Stimulated activated CD4-positive, alpha-beta T cell treated with anti-CD3 and anti-CD28 coated beads, Interleukin-15, amount 100 ng/mL, for 48 hours (primary cell): Measurements from ENCODE around the gene CNTNAP2.
"Not testable (repeated sequence)": the region's sequence is repeated elsewhere in the genome, so short reads cannot be mapped to it uniquely, and the experiment has no call there.

Experiments used
- DNase-seq, 2 donors: peaks; one replicate each; pipeline ENCODE4 v3.0.0-alpha.2; 2020; ENCODE audit warnings: low read depth in 2 of 2

The CNTNAP2 gene

DNA sequence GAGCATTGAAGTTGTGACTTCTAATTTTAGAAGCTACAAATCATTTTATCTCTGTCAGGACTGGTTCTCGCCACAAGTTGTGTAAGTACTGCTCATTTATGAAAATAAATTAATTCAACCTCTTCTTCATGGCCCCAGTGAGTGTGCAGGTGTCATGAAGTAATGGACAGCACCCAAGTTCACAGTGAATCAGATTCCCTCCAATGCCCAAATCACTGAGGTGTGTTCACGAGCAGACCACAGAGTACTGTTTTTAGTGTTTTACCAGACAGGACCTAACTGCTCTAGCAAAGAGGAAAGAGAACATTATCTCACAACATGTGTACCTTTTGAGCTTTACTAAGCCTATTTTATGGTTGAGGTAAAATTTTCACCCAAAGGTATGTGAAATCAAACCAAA is 980.0 kb downstream of the CNTNAP2 start:
- no peak for DNase-seq

DNA sequence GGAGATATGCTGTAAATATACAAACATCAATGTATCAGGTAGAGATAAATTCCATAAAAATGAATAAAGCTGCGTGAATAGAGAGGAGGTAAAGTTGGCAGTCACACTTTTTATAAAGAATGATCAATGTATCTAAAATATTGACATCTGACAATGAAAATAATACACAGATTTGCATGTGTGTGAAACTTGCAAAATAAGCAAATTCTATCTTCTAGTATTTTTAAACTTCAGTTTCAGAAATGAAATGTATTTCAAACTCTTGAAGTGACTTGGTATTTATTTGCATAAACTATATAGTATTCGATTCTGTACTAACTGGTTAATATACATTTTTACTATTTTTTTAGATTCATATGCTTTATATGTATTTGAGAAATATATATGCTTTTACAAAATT is 986.6 kb downstream of the CNTNAP2 start:
- no peak for DNase-seq

DNA sequence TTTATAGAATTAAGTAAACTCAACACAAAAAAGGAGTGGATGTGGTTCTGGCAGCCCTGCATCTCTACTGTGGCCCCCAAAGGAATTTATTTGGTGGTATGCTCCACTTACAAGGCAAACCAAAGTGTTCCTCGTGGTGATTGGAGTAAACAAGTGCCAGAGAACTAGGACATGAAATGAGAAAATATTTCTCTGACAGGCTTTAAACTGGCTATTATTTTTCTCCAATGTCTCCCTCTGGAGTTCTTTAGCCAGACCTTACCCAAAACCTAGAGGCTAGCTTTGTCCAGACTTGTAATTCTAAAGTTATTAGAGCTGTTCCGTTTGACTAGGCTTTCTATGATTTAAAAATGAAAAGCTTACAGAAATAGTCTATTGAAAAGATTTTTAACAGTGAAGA is 990.1 kb downstream of the CNTNAP2 start:
- no peak for DNase-seq

DNA sequence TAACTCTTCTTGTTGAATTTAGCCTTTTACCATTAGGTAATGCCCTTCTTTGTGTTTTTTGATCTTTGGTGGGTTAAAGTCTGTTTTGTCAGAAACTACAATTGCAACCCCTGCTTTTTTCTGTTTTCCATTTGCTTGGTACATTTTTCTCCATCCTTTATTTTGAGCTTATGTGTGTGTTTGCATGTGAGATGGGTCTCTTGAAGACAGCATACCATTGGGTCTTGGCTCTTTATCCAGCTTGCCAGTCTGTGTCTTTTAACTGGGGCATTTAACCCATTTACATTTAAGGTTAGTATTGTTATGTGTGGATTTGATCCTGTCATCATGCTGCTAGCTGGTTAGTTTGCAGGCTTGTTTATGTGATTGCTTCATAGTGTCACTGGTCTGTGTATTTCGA is 997.9 kb downstream of the CNTNAP2 start:
- DNase-seq = not testable (repeated sequence)

DNA sequence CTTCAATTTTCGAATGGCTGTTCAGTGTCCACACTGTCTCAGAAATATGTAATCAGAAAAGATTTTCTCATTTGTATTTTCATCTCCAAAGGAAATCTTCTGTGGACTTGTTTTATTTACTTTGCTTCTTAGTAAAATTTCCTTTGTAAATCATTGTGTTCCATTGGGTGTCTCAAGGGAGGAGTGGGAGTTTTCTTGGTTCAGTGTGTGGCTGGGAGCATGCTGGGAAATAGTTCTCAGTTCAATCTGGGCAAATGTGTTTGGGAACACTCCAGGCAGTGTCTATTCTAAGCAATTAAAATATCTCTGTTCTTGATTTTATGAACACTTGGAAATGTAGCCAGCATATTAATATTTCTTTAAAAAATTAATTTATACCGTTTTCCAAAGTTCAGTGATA is 1019.8 kb downstream of the CNTNAP2 start:
- DNase-seq = no peak

DNA sequence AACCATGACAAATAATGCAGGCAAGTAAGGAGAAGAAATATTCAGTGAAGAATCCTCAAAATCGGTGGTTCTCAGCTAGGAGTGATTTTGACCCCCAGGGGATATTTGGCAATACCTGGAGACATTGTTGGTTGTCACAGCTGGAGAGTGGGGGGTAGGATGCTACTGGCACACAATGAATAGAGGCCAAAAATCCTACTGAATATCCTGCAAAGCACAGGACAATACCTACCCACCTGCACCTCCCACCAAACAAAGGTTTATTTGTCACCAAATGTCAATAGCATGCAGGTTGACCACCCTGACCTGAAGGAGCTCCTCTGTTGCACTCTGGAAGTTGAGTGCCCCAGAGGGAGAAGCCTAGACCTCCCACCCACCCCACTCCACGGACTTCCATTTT is 1028.6 kb downstream of the CNTNAP2 start:
- DNase-seq = no peak

DNA sequence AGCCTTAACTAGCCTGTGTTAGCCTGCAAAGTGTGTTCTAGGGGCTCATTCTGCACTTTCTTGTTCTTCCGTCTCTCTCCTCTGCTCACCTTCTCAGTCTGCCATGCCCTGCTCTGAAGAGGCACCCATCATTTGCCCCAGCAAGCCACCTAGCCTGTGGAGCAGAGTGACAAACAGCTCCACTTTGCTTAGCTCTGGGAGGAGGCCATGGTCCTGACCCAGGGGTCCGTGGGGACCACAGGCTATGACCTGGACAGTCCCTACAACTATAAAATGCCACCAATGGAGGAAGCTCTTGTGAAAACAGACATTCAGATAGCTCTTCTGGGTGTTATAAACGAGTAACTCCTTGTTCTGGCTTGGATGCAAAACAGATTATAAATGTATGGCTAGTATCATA is 1029.6 kb downstream of the CNTNAP2 start:
- no peak for DNase-seq

DNA sequence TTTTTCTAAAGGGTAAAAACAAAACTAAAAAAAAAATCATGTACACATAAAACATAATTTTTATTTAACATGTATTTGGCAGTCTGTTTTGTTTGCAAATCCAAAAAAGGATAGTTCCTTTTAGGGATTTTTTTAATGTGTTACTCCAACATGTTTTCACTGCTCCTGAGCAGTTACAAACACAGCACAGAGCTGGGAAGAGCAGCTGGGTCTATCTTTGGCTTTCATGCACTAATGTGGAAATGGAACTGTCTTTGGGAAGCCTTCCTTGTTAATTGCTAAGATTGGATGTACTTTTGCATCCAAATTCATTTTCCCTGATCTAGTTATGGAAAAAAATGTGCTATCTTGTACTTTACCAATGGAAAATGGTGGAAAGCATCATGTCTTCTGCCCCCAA is 1035.1 kb downstream of the CNTNAP2 start:
- DNase-seq = no peak

DNA sequence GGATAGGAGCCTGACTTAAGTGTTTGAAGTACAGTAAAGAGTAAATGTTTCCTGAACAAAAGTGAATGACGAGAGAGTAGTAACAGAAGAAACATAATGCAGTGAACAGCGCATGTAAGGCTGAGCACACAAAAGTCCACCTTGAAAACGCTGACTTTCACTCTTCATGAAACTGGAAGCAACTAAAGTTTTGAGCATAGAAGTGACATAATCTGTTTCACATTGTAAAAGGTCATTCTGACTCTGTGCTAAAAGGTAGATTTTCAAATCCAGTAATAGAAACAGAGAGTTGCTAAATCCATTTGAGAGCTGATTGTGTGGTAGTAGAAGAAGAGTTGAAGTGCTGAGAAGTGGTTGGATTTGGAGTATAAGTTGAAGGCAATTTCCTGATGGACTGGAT is 1037.0 kb downstream of the CNTNAP2 start:
- no peak for DNase-seq

DNA sequence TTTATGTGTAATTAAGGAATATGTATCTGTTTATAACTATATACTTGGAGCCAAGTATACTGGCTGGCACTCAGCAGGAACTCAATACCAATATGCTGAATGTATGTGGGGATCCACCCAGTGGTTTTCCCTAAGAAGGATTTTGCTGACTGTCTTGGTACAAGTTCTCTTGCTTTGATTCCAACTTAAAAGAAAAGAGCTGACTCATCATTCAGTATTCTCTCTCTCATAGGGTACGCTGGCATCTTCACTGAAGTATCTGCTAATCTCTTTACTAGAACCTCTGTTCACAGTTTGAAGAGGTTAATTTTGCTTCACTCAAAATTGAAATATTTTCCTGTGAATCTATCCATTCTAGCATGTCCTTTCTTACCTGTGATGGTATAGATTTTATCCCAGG is 1044.8 kb downstream of the CNTNAP2 start:
- DNase-seq = no peak

DNA sequence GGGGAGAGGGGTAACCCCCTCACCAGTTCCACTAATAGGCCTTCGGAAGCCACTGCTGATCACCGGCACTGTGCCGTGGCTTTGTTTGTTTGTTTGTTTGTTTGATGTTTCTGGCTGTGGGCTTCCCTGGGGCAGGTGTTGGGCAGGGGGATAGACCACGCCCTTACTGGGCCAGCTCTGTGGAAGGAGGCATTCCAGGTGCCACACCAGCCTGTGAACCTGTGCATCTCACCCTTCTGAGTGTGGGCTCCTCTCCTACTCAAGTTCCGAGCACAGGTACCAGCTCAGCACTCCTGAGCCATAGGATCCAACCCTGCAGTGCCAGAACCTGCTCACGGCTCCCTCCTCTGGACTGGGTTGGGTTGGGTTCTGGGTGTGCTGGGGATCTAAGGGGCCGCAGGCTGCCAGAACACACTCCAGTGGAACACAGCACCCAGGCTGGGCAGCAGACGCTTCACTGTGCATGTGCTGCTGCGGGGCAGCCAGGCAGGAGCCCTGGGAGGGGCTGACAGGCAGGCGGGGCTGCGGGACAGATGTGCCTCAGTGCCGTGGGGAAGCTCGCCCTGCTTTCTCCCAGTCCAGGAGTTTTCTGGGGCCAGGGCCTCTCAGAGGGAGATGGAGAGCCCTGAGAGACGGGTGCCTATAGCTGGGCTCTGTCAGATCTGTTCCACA is 1053.9 kb downstream of the CNTNAP2 start:
- no peak for DNase-seq

DNA sequence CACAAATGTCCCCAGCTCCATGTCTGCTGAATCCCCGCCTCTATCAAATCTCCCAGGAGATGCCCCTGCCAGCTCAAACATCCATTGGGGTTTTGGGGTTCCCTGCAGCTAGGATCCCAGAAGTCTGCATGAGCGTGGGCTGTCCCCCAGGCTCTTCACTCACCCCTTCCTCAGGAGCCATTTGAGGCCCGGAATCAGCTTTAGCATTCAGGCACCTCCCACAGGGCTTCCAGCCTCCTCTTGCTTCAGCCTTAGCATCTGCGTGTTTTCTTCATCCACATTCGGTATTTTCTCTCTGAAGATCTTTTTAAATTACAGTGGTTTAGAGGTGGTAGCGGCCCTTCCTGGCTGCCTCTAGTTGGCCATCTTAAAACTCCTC is 1054.4 kb downstream of the CNTNAP2 start:
- DNase-seq = no peak

DNA sequence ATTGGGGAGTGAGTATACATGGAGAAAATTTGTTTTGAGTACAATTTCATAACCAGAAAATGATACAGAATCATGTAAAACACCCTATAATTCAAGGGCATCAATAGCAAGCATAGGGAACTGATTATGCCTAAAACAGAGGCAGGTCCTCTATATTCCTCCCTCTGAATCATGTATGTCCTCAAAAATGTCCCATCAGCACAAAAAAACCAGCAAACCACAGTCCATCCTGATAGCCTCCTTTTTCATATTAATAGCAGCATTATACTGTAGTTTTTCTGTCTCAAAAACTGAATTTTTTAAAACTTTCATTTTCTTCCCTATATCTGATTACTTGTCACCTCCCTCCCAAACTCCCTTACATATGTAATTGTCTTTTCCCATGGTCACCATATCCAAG is 1057.3 kb downstream of the CNTNAP2 start:
- DNase-seq = no peak

DNA sequence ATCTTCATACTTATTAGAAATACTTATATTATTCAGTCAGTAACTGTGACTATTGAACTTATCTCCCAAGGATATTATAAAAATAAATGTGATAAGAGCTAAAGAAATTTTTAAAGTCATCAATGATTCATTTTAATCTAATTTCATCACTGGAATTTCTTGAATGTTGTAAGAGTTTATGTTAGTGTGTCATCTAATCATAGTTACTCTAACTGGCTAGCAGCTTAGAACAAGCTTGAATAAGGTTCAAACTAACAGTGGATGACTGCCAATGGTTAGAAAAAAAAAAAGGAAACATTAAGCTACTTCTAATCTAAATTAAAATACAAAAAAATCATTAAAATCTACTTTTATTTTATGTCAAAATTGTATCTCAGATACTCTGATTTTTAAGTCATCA is 1066.3 kb downstream of the CNTNAP2 start:
- no peak for DNase-seq

DNA sequence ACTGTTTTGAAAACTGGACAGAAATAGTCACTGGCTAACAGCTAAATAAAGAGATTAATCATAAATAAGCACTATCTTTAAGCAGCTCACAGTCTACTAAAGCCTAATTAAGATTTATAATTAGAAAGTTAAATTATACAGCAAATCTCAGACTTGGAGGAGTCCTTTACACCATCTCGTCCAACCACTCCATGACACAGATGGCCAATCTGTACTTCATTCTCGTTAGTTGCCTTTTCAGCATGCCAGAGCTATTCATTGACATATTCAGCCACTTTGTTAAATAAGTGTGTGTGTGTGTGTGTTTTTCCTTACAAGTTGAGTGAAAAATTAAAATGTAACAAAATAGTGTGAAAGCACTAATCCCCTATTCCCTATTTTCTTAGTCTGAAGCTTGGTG is 1066.7 kb downstream of the CNTNAP2 start:
- DNase-seq = no peak

DNA sequence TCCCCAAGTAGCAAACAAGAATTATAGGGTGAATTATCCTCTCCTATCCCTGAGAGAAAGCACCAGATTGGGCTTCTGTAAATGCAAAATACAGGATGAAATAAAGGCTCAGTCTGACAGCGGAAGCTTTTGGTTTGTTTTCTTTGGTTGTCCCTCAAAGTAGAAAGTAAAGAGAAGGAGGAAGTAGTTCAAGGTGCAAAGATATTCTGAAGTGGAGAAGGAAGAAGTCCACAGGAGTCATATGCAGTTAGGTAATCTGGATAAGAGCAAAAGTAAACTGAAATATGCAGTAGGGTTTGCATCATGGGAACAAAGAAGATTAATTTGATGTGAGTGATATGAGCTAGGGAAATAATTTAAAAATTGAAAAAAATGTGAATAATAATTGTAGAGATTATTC is 1071.9 kb downstream of the CNTNAP2 start:
- DNase-seq = no peak

DNA sequence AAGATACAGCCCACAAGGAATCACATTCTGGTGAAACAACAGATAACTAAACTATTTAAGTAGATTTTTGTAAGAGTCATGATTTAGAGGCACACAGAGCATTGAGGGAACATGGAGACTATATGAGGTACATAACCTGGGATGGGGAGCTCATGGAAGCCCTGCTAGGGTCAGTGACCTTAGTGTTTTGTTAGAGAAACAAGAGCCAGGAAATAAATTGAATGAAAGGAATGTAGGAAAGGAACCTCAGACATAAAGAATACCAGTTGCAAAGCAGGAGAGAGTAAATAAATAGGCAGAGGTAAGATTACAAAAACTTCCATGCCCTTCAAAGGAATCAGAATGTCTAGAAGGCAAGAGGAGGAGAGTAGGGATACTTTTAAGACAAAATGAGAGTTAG is 1076.9 kb downstream of the CNTNAP2 start:
- DNase-seq = no peak

DNA sequence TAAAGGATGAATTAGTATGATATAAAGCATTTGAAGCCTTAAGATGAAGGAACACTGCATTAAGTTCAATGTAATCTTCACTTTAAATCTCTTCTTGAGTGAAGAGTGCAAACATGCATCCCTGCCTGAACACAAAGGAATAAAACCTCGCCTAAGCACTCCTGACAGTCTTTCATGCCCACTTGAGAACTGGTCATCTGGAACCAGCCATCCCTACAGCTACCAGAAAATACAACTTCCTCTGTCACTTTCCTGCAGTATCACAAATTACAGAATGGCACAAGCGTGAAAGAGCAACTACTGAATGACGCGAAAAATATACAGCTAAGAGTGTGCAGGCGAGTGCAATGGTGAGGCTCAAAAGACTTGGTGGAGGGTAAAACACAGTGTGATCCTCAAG is 1079.9 kb downstream of the CNTNAP2 start:
- DNase-seq = no peak

DNA sequence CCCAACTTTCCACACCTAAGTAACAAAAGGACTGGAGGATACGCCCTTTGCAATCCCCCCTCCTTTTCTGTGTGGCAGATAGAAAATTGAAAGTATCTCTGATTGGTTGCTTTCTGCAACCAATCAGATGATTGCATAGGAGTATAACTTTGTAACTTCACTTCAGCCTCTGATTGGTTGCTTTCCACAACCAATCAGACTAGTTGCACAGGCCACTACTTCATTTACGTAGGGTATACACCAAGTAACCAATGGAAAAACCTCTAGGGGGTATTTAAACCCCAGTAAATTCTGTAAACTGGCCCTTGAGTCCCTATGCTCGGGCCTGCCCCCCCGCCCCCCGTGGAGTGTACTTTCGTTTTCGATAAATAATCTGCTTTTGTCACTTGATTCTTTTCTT is 1080.4 kb downstream of the CNTNAP2 start:
- no peak for DNase-seq

DNA sequence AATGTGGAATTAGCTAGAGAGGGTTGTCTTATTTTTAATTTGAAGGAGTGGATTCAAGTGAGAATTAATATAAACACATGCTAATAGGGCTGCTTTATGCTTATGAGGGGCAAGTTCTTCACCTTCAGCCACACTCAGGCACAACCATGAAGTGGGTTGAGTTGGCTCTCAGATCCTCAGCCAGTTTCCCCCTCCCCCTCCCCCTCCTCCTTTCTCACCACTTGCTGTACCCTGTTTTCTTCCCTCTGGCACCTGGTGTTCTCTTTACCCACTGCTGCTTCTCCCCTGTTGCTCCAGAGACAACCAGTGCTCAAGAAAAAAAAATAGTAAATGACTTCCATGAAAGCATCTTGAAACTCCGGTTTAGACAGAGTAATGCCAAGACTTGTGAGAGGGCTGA is 1083.3 kb downstream of the CNTNAP2 start:
- no peak for DNase-seq

DNA sequence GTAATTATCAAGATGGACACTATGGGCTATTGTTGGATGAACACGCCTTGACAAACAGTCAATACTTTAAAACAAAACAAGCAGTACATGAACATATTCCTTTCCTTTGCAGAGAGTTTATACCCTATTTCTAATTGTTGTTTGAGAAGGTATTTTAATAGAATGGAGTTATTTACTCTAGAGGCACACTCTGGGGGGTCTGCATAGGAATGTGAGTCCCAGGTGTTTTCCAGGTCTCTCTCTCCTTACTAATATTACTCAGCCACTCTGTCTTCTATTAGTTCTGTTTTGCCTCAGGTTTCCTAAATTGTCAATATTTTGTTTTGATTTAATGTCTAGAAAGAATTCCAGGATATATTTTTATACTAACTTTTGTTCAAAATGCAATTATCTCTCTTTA is 1091.4 kb downstream of the CNTNAP2 start:
- no peak for DNase-seq

DNA sequence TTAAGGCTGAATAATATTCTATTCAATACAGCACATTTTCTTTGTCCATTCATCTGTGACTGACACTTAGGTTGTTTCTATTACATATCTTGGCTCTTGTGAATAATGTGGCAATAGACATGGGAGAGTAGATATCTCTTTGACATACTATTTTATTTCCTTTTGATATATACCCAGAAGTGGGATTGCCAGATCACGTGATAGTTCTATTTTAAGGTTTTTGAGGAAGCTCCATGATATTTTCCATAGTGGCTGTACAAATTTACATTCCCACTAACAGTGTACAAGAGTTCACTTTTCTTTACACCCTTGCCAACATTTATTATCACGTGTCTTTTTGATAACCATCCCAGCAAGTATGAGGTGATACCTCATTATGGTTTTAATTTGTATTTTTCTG is 1114.7 kb downstream of the CNTNAP2 start:
- DNase-seq = no peak

DNA sequence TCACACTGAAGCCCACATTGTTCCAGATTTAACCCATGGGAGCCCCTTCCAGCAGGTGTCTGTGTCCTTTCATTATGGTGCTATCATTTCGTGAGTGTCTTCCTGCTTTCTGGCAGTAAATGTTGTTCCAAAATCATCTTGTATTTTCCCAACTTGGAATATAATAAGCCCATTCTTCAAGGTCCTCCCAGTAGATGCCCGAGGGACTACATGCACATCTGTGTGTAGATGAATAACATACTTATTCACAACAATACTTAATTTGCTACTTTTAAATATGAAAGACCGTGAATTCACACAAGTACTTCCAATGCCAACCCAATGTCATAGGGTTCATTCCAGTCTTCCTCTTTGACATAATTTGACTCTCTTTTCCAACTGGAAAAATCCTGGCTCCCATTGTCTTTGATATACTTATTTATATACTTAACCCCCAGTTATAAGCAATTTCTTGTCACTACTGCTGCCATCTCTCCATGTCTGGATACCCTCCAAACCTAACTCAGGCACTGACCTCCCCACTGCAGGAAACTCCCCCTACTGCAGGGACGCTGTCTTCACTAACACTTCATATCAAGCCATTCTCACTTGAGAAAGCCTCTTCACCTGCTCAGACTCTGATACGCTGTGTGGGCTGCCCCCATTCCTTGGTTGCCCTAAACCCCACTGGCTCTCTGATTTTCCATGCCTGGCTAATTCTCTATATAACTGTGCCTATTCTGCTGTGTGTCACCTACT is 1119.2 kb downstream of the CNTNAP2 start:
- DNase-seq = no peak

DNA sequence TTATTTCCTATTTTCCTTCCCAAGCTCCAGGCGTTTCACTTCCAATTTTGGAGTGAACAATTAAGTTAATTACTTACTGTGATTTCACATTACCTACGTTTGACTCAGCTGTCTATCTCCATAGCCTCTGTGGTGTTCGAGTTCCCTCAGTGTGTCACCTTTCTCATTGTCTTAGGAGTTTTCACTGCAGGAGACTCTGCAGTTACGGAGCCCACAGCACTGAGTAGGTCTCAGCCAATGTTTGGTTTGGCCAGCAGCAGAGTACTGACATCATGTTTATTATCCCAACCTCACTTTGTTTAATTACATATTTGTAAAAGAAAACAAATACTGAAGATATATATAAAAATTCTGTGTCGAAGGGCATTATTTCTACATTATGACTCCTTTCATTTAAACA is 1123.9 kb downstream of the CNTNAP2 start:
- DNase-seq = no peak
